GM03348 (cell line): ENCODE data around the gene MAST4.
A peak's percentile ranks its signal among the peaks of the same experiment; 100 is the strongest.

ENCODE experiments used
- DNase-seq: peaks from one replicate; pipeline ENCODE4 v3.0.0; 2012; ENCODE audit warnings: low spot score

Gene MAST4

GRCh38 chr5:66960369-66961137, 364.4 kb downstream of the MAST4 start:
- peak; percentile 61 for DNase-seq

DNA sequence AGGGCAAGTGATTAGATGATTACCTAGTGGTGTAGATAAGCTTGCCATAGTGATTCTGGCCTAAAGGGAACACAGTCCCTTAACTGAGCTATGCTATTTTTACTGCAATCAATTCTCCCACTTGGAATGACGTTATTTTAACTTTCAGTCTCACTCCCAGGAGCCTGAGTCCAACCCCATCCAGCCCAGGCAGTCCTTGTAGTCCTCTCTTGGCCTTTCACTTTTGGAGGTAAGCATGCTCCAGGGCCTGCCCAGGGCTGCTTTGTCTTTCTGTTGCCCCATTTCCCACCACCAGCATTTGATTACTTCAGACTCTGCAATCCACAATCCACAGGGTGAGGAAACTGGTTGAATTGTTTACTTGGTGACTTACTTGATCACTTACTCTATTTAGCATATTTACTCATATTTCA, 367.4 kb downstream of the MAST4 start:
- DNase-seq: peak; percentile 21

- no peak for DNase-seq
These were observed 370.2 kb downstream of the MAST4 start for GRCh38 chr5:66966439-66966838.

- DNase-seq: peak; percentile 60
These were observed 370.9 kb downstream of the MAST4 start for GRCh38 chr5:66967102-66967501.

DNA sequence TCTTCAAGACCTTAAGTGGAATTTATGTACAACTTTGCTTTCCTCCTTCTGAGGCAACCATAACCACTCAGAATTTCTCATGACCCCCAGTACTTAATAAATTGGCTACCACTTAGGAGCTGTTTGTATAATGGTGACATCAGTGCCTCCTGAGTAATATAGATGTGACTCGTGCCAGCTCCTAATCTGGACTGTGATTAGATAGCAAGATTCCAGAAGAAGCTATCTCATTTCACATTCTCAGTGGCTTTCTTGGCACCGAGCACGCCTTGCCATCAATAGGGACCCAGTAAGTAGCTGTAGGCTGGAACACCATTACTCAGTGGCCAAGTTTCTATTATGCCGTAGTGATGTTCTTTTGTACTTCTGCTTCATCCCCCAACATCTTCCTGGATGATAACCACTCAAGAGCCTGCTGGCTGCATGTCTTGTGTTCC, 371.7 kb downstream of the MAST4 start:
- no peak for DNase-seq

- no peak for DNase-seq
These were observed 373.3 kb downstream of the MAST4 start for GRCh38 chr5:66969484-66969883.

GRCh38 chr5:66969963-66970362, 373.8 kb downstream of the MAST4 start:
- no peak for DNase-seq

GRCh38 chr5:66972004-66972403, 375.8 kb downstream of the MAST4 start:
- DNase-seq: no peak

GRCh38 chr5:66974256-66974655, 378.1 kb downstream of the MAST4 start:
- DNase-seq: peak; percentile 9

DNA sequence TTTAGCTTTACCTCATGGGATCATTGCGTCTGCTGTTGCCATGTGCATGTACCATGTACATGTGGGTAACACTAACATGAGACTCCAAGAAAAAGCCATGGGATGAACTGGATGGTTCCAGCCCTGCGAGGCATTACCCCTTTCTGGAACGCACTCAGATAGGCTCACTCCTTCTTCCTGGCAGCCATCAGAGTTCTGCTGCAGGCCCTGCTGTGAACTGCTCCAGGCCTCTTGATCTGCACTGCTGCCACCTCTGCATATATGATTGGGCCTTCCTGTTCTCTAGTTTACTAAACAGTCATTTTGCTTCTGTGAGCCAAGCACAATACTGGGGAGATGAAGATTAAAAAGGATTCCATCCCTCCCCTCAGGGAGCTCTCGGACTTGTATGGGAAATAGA, 379.9 kb downstream of the MAST4 start:
- DNase-seq: no peak

- DNase-seq: no peak
These were observed 383.5 kb downstream of the MAST4 start for GRCh38 chr5:66979738-66980137.

- DNase-seq: no peak
These were observed 385.3 kb downstream of the MAST4 start for GRCh38 chr5:66981266-66982055.

DNA sequence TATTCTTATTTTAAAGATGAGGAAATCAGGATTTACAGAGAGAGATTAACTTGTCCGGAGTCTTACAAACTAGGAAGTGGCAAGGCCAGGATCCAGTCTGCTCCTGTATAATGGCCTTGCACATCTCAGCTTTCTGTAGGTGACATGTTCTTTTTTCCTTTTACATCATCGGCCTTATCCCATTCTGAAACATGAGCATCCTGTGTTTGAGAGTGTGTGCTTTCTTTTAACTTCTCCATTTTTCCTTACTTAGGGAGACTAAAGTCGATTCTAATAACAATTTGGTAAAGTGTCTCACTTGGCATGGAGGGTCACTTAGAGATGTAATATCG, 385.8 kb downstream of the MAST4 start:
- no peak for DNase-seq

GRCh38 chr5:66982470-66982869, 386.3 kb downstream of the MAST4 start:
- no peak for DNase-seq

GRCh38 chr5:66985417-66985816, 389.2 kb downstream of the MAST4 start:
- no peak for DNase-seq

- no peak for DNase-seq
These were observed 389.8 kb downstream of the MAST4 start for GRCh38 chr5:66986009-66986408.

- DNase-seq: no peak
These were observed 390.3 kb downstream of the MAST4 start for GRCh38 chr5:66986534-66986933.

- peak; percentile 12 for DNase-seq
These were observed 390.9 kb downstream of the MAST4 start for GRCh38 chr5:66987126-66987525.

GRCh38 chr5:66987540-66987939, 391.3 kb downstream of the MAST4 start:
- no peak for DNase-seq

DNA sequence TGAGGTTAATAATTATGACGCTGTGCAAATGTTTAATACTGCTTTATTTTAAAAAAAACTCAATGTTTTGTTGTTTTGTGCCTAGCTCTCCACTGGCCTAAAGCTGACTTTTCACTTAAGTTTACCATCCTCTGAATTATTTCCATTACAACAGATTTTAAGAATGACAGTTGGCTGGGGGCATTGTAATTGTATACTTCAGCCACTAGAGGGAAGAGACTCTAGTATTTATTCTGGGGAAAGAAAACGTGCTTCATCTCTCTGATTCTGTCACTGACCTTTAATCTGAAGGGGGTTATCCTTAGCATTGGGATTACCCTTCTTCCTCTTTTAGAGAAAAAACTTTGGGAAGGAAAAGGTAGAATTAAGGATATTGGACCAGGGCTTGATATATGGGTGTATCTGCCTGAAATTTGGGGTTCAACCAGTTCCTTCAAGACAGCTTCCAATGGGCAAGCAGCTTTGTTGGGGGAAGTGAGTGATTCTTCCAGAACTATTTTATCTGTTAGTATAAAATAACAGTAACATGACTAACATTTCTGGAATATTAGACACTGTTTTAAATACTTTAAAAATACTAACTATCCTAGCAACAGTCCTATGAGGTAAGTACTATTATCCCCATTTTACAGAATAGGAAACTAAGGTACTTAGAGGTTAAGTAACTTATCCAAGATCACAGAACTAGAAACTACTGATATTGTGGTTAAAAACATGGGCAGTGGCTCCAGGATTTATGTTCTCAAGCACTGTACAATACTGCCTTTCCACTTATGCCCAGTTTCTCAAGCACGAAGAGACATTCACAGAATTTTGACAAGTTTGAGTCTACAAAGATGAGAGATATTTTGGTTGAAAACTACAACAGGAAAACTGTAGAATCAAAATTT, 392.0 kb downstream of the MAST4 start:
- DNase-seq: peak; percentile 44

GRCh38 chr5:66989286-66989685, 393.1 kb downstream of the MAST4 start:
- DNase-seq: peak; percentile 33

DNA sequence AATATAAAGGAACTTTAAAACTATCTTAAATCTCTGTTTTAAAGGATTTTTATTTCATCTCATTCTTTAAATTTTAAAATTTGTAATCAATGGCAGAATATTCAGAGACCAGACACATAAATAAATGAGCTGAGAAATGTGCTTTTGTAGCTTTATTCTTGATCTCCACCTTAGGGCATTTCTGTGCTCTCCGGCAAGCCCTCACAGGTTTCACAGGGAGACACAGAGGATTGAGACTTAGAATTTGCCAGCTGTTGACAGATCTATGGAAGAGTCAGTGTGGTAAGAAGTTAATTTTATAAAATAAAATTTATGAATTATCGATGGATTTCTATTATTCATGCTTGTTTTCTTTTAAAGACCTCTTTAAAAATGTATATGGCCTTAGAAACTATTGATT, 393.6 kb downstream of the MAST4 start:
- DNase-seq: no peak

DNA sequence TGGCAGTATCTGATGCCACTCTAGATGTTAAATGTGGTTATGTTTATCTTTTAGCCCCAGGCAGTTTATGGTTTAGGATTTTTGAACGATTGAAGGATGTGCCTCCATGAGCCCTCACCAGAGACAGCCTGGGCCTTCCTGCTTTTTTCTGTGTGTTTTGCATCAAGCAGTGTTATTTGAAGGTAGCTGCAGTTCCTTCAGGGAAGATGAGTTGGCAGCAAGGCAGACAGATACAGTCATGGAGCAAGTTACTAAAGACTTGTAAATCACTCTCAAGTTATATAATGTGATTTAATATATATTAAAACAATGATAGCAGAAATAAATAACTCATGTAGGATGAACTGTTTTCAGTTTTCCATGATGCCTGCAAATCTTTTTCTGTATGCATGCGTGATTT, 395.6 kb downstream of the MAST4 start:
- no peak for DNase-seq
